H1 (cell line): ENCODE measurements around the gene U2AF1L4. TPM values are rescaled to one million over a fixed set of nuclear protein-coding genes. Genes with fewer than 3 reads are reported as not detected.

ENCODE experiments used
- CTCF ChIA-PET: fragments of 300-600 bp; sonication (Branson Sonifier 250); formaldehyde crosslinking; loops from one replicate; lab custom pipeline; 2021; ENCODE audit not compliant: partially characterized antibody; lab: Charles Lee
- POLR2A ChIA-PET: fragments of 300-600 bp; sonication (Branson Sonifier 250); formaldehyde crosslinking; loops from one replicate; lab custom pipeline; 2021; ENCODE audit warnings: inconsistent platforms; ENCODE audit not compliant: partially characterized antibody; lab: Charles Lee
- DNase-seq, 2 experiments: peaks; one replicate each; pipeline versions ENCODE4 v3.0.0 to v3.0.0-alpha.2; 2010 to 2022; ENCODE audit warnings: low spot score in 2 of 2, low read depth in 1 of 2, mixed read lengths in 1 of 2
- FAIRE-seq: peaks from 2 replicates; lab custom pipeline; 2011; peaks lifted over from hg19 to GRCh38; lab: Jason Lieb, UNC
- H2AFZ ChIP-seq: 2 replicates; pipeline ENCODE4 v1.8.1; 2012; ENCODE audit warnings: low read length, inconsistent platforms
- H2AK5ac ChIP-seq: 2 replicates; pipeline ENCODE4 v1.6.1; 2013; ENCODE audit warnings: low read depth, low read length
- H2BK120ac ChIP-seq: replicated peaks from 2 replicates; pipeline ENCODE3; 2013; ENCODE audit warnings: low read depth, low read length, inconsistent platforms
- H2BK12ac ChIP-seq: 2 replicates; pipeline ENCODE4 v1.6.1; 2013; ENCODE audit warnings: low read depth, low read length
- H2BK15ac ChIP-seq: 2 replicates; pipeline ENCODE4 v1.6.1; 2013; ENCODE audit warnings: low read length
- H2BK20ac ChIP-seq: 2 replicates; pipeline ENCODE4 v1.6.1; 2013; ENCODE audit warnings: low read length
- H2BK5ac ChIP-seq: 2 replicates; pipeline ENCODE4 v1.6.1; 2013; ENCODE audit warnings: low read depth, low read length
- H3K14ac ChIP-seq: 2 replicates; pipeline ENCODE4 v1.6.1; 2013; ENCODE audit warnings: inconsistent platforms; ENCODE audit not compliant: insufficient read length
- H3K18ac ChIP-seq: 2 replicates; pipeline ENCODE4 v1.6.1; 2013; ENCODE audit warnings: low read length; ENCODE audit errors: extremely low read depth
- H3K23ac ChIP-seq: 2 replicates; pipeline ENCODE4 v1.6.1; 2013; ENCODE audit warnings: inconsistent platforms; ENCODE audit not compliant: insufficient read length
- H3K23me2 ChIP-seq: 2 replicates; pipeline ENCODE4 v1.6.1; 2013; ENCODE audit warnings: low read depth, low read length
- H3K27ac ChIP-seq: 2 replicates; pipeline ENCODE4 v1.6.1; 2011; ENCODE audit warnings: low read depth, low read length, inconsistent platforms
- H3K27me3 ChIP-seq, 4 experiments: replicated peaks in 1 of 4; 1 replicate in 1 of 4; 2 replicates in 3 of 4; pipeline versions ENCODE4 v1.6.1 to v1.8.1; 2011 to 2013; ENCODE audit warnings: low read length in 3 of 4, mild to moderate bottlenecking in 3 of 4, inconsistent platforms in 2 of 4, mixed read lengths in 2 of 4, moderate library complexity in 1 of 4; ENCODE audit not compliant: control insufficient read depth in 3 of 4, insufficient read depth in 3 of 4; ENCODE audit errors: extremely low read depth in 1 of 4
- H3K36me3 ChIP-seq, 4 experiments: 2 replicates each; pipeline versions ENCODE4 v1.6.1 to v1.8.1; 2011 to 2013; ENCODE audit warnings: mild to moderate bottlenecking in 4 of 4, low read length in 3 of 4, moderate library complexity in 2 of 4, control low read depth in 1 of 4, inconsistent platforms in 1 of 4; ENCODE audit not compliant: insufficient read depth in 4 of 4, control insufficient read depth in 2 of 4
- H3K4ac ChIP-seq: replicated peaks from 2 replicates; pipeline ENCODE3; 2013; ENCODE audit warnings: low read length, low read depth, mixed read lengths, inconsistent platforms; ENCODE audit not compliant: insufficient read length
- H3K4me1 ChIP-seq, 4 experiments: replicated peaks in 1 of 4; 1 replicate in 1 of 4; 2 replicates in 3 of 4; pipeline versions ENCODE4 v1.6.1 to v1.8.1; 2011 to 2013; ENCODE audit warnings: low read length in 3 of 4, inconsistent platforms in 2 of 4, mixed read lengths in 1 of 4; ENCODE audit not compliant: insufficient read depth in 4 of 4, control insufficient read depth in 3 of 4
- H3K4me2 ChIP-seq, 2 experiments: 2 replicates each; pipeline versions ENCODE4 v1.6.1 to v1.8.1; 2011 to 2013; ENCODE audit warnings: low read depth in 2 of 2, low read length in 2 of 2, control low read depth in 1 of 2, inconsistent platforms in 1 of 2, mild to moderate bottlenecking in 1 of 2; ENCODE audit not compliant: insufficient read depth in 1 of 2
- H3K4me3 ChIP-seq, 4 experiments: fragments of 200-600, 300-600 bp in 1 of 4; sonication (generic), shearing (Covaris generic), sonication (Bioruptor Twin) in 1 of 4; 2 replicates each; pipeline versions ENCODE4 v1.5.1 to v1.8.1; 2011 to 2016; ENCODE audit warnings: low read length in 4 of 4, low read depth in 3 of 4, control low read depth in 2 of 4, inconsistent platforms in 2 of 4, mild to moderate bottlenecking in 2 of 4, mixed read lengths in 1 of 4, moderate library complexity in 1 of 4; ENCODE audit not compliant: insufficient read depth in 2 of 4; ENCODE audit errors: extremely low read depth in 1 of 4
- H3K56ac ChIP-seq: replicated peaks from 2 replicates; pipeline ENCODE3; 2013; ENCODE audit warnings: low read depth, mild to moderate bottlenecking, mixed read lengths, low read length, inconsistent platforms; ENCODE audit not compliant: insufficient read length
- H3K79me1 ChIP-seq: 2 replicates; pipeline ENCODE4 v1.6.1; 2013; ENCODE audit warnings: low read depth, low read length, control low read depth
- H3K79me2 ChIP-seq, 2 experiments: 2 replicates each; pipeline versions ENCODE4 v1.6.1 to v1.8.1; 2012 to 2013; ENCODE audit warnings: low read length in 2 of 2, mild to moderate bottlenecking in 2 of 2, inconsistent platforms in 1 of 2; ENCODE audit not compliant: insufficient read depth in 2 of 2, control insufficient read depth in 1 of 2
- H3K9ac ChIP-seq, 4 experiments: replicated peaks in 1 of 4; 1 replicate in 1 of 4; 2 replicates in 3 of 4; pipeline versions ENCODE4 v1.6.1 to v1.8.1; 2011 to 2013; ENCODE audit warnings: low read depth in 3 of 4, low read length in 3 of 4, control low read depth in 2 of 4, mild to moderate bottlenecking in 2 of 4, moderate library complexity in 2 of 4, inconsistent platforms in 1 of 4; ENCODE audit errors: extremely low read depth in 1 of 4
- H3K9me3 ChIP-seq, 2 experiments: 2 replicates each; pipeline versions ENCODE4 v1.6.1 to v1.8.1; 2012 to 2013; ENCODE audit warnings: mild to moderate bottlenecking in 2 of 2, moderate library complexity in 2 of 2, control low read depth in 1 of 2, inconsistent platforms in 1 of 2, low read depth in 1 of 2, low read length in 1 of 2, mixed read lengths in 1 of 2; ENCODE audit not compliant: insufficient read depth in 2 of 2
- H4K20me1 ChIP-seq, 2 experiments: replicated peaks in 1 of 2; 2 replicates each; pipeline versions ENCODE3 to v1.8.1; 2011 to 2013; ENCODE audit warnings: inconsistent platforms in 2 of 2, low read length in 2 of 2, mild to moderate bottlenecking in 1 of 2; ENCODE audit not compliant: insufficient read depth in 2 of 2, control insufficient read depth in 1 of 2
- H4K5ac ChIP-seq: 2 replicates; pipeline ENCODE4 v1.6.1; 2013; ENCODE audit warnings: low read length, low read depth, mixed read lengths, inconsistent platforms; ENCODE audit not compliant: insufficient read length
- H4K8ac ChIP-seq: 2 replicates; pipeline ENCODE4 v1.8.0; 2013; ENCODE audit warnings: mild to moderate bottlenecking, moderate library complexity, low read length, inconsistent platforms; ENCODE audit not compliant: insufficient read depth; ENCODE audit errors: extremely low read depth
- H4K91ac ChIP-seq: replicated peaks from 2 replicates; pipeline ENCODE3; 2013; ENCODE audit warnings: low read length, mixed read lengths, inconsistent platforms; ENCODE audit not compliant: insufficient read length
- CTCF ChIP-seq, 3 experiments: IDR thresholded peaks; 1 replicate in 2 of 3; 2 replicates in 1 of 3; pipeline versions ENCODE4 v1.5.1 to v1.6.1; 2011; ENCODE audit warnings: low read length in 3 of 3, mild to moderate bottlenecking in 3 of 3, inconsistent platforms in 2 of 3, low read depth in 1 of 3, moderate library complexity in 1 of 3; ENCODE audit not compliant: insufficient read depth in 1 of 3; ENCODE audit errors: control extremely low read depth in 1 of 3
- HDAC2 ChIP-seq, 2 experiments: fragments of 300-600 bp in 1 of 2; sonication (generic) in 1 of 2; IDR thresholded peaks; 2 replicates each; pipeline ENCODE4 v1.6.1; 2011 to 2012; ENCODE audit warnings: low read depth in 2 of 2, low read length in 2 of 2, mild to moderate bottlenecking in 2 of 2, moderate library complexity in 2 of 2, borderline replicate concordance in 1 of 2, inconsistent platforms in 1 of 2
- WGBS, 2 experiments: shearing (Covaris generic) in 1 of 2; methylation state at CpG; one replicate each; pipeline versions ENCODE4 v1.1.6 to v1.1.7; 2013 to 2015; ENCODE audit warnings: low lambda C conversion rate in 2 of 2, mixed read lengths in 2 of 2, inconsistent platforms in 1 of 2, low coverage in 1 of 2, missing lambda C conversion rate in 1 of 2; ENCODE audit not compliant: insufficient replicate concordance in 2 of 2, insufficient coverage in 1 of 2, insufficient read length in 1 of 2; ENCODE audit errors: extremely low coverage in 1 of 2, missing lambda C conversion rate in 1 of 2; 5-methylcytosine and 5-hydroxymethylcytosine counted together
- polyA plus RNA-seq, 7 experiments: library from polyadenylated mRNA; depleted of rRNA in 3 of 7; stranded (reverse) in 5 of 7; unstranded in 2 of 7; fragments of >200 nt in 5 of 7; fragments of 200-250 nt in 2 of 7; gene quantifications; 1 replicate in 5 of 7; 2 replicates in 1 of 7; 4 replicates in 1 of 7; pipeline versions ENCODE4 v1.2.1 to v1.2.3, GENCODE V29; 2011 to 2013; ENCODE audit warnings: missing spikeins in 2 of 7, mixed read lengths in 2 of 7
- total RNA-seq: library from RNA; stranded (reverse); fragmentation: NEBNext Ultra II Directional; extraction: Animal tissue kit (Norgen Biotek cat#: 25700); gene quantifications from 2 replicates; pipeline ENCODE4 v1.2.1, GENCODE V29; 2021

Gene U2AF1L4
- total and polyA plus RNA-seq, 2 of the 8 experiments (the other 6 are each of a cell fraction or from before 2014, with no cell fraction given), result 15.1 to 32.7 TPM

GRCh38 chr19:35736913-35737886 lies 8.0 kb downstream of the U2AF1L4 start:
- Histone ChIP-seq H4K91ac (no peak overlapping the region), H2BK120ac (no peak overlapping the region), H3K4me2 (no peak overlapping the region), H3K4me1 (peaks cover 0 to 3% (median 0%) of the 10 kb centered on the region in 4 experiments; a peak in 2 of 7 replicates), H2BK15ac (no peak overlapping the region), H2AFZ (no peak overlapping the region), H3K14ac (no peak overlapping the region), H3K27me3 (no peaks in the 10 kb centered on the region), H3K18ac (no peak overlapping the region), H4K20me1 (peaks cover 0 to 13% of the 10 kb centered on the region in 2 experiments), H3K79me1 (no peaks in the 10 kb centered on the region), H3K4me3 (no peak overlapping the region), H3K56ac (no peak overlapping the region), H4K8ac (no peak overlapping the region), H3K79me2 (no peaks in the 10 kb centered on the region), H3K23me2 (peaks cover 10% of the 10 kb centered on the region; the same call in 1 of the 2 replicates), H2BK5ac (no peak overlapping the region), H4K5ac (no peak overlapping the region), H2BK12ac (no peak overlapping the region), H3K4ac (no peak overlapping the region), H3K36me3 (peaks cover 9 to 35% (median 25%) of the 10 kb centered on the region in 4 experiments; a peak in 6 of 8 replicates), H2BK20ac (no peak overlapping the region), H3K9me3 (no peaks in the 10 kb centered on the region), H3K23ac (no peak overlapping the region), H2AK5ac (no peak overlapping the region), H3K27ac (no peak overlapping the region), H3K9ac (no peak overlapping the region)
- POLR2A ChIA-PET, result interaction anchor here (0.6 to 7.6 kb wide), 10 partner anchors 8 to 239 kb away, joined by 3 to 54 read pairs (median 4); partner anchors contain the start of genes LIN37, PSENEN and U2AF1L4
- DNase-seq (no peak), FAIRE-seq (no peak)
- CTCF ChIA-PET, result interaction anchor here (0.6 to 8.9 kb wide), 10 partner anchors 11 to 181 kb away, joined by 3 to 80 read pairs (median 3); partner anchors contain the start of gene LIN37
- TF ChIP-seq HDAC2 (IDR thresholded peaks at IDR 0.05; ENCODE audit: borderline replicate concordance in 1 of 2, low read depth in 2 of 2, low read length in 2 of 2) (no peak), CTCF (IDR thresholded peaks at IDR 0.05; ENCODE audit: control extremely low read depth in 1 of 3, insufficient read depth in 1 of 3, low read depth in 1 of 3, low read length in 3 of 3) (peak in 1 of 3 experiments; percentile 1; a peak in 2 of 4 replicates)
- WGBS, 2 experiments, result 90% methylated on average over 22 of the region's 22 CpGs; no CpG with 5 or more reads in 1 of the 2 experiments
